ENCODE results near the gene ZNF609.

The ZNF609 gene

DNA sequence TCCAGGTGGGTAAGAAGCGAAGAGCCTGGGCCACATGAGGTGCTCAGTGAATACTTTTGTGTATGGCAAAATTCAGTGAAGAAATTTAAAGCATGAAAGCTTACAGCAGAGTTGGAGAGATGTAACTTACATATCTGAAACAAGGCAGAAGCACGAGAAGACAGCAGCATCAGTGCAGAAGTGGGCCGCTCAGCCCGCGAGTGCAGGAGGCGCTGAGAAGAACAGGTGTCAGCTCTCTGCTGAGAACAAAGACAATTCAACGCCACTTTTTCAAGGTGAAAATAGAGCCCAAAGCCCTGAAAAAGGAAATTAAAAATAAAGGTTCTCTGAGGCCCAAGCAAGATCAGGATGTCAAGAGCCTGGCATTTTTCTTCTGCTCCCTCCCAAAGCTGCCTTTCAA is 256.8 kb downstream of the ZNF609 start:
- no peak overlapping the region for H3K27ac ChIP-seq
- TF ChIP-seq, protein P1, sequence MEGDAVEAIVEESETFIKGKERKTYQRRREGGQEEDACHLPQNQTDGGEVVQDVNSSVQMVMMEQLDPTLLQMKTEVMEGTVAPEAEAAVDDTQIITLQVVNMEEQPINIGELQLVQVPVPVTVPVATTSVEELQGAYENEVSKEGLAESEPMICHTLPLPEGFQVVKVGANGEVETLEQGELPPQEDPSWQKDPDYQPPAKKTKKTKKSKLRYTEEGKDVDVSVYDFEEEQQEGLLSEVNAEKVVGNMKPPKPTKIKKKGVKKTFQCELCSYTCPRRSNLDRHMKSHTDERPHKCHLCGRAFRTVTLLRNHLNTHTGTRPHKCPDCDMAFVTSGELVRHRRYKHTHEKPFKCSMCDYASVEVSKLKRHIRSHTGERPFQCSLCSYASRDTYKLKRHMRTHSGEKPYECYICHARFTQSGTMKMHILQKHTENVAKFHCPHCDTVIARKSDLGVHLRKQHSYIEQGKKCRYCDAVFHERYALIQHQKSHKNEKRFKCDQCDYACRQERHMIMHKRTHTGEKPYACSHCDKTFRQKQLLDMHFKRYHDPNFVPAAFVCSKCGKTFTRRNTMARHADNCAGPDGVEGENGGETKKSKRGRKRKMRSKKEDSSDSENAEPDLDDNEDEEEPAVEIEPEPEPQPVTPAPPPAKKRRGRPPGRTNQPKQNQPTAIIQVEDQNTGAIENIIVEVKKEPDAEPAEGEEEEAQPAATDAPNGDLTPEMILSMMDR (conservative IDR thresholded peaks at IDR 0.05) = no peak

DNA sequence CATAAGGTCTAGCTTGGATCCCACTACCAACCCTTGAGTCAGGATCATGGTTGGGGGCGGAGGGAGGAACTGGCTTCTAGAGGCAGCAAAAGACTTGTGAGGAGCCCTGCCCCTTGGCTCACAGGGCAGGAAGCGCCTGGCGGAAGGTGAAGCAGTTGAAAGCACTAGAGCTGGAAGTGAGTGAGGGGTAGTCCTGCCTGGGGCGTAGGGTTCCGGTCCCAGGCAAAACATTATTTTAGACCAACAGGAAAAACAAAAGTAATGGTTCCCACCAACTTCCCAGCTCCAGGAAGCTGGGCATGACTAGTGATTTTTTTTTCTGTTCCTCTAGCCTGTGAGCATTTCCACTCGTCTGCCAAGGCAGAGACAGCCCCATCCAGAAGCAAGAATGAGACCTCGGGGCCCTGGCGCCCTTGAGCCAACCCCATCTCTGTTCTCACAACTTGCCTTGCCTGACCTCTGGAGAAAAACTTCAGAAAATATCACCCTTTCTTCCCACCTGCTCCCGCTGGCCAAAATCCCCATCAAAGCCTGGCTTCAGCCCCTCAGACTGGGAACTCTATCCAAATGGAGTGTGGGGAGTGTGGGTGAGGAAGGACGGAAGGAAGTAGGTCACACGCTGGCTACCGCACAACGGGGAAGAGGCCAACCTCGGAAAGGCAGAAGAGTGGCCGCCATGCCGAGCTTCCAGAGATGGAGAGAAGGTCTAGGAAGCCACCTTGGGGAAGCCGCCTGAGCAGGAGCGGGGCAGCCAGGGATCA is 257.5 kb downstream of the ZNF609 start:
- TF ChIP-seq, protein P1 (conservative IDR thresholded peaks at IDR 0.05) = no peak
- H3K27ac ChIP-seq = no peak overlapping the region

DNA sequence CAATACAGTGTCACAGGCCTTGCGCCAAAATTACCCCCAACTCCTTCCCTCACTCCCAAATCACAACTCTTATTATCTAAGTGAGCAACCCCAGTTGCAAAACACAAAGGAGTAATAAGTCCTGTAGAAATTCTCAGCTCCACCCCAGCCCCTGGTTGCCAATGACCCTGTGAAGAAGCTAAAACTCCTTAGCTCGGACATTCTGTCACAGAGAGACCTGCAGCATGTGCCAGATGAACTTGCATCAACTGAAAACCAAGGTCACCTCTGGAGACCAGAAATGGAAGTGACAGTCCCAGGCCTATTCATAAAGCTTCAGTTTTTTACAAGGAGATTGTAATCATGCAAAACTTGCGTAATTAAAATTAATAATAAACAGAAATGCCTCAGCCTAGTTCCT is 259.8 kb downstream of the ZNF609 start:
- peak overlapping the region; percentile 40 for H3K27ac ChIP-seq
- TF ChIP-seq, protein P1 (conservative IDR thresholded peaks at IDR 0.05) = no peak

DNA sequence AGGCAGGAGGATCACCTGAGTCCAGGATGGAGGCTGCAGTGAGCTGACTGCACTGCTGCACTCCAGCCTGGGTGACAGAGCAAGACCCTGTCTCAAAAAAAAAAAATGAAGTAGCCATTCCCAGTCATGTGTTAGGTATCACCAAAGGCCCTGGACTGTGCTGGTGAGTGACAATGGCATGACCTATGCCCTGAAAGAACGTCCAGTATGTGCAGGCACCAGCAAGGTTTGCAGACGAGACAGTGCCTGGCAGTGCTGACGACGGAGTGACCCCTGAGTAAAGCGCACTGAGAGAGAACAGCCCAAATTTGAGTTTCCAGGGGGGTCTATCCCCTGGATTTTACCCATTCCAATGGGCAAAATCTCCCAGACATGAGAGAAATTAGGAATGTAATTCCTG is 269.8 kb downstream of the ZNF609 start:
- TF ChIP-seq, protein P1 (conservative IDR thresholded peaks at IDR 0.05) = no peak
- H3K27ac ChIP-seq = no peak overlapping the region

DNA sequence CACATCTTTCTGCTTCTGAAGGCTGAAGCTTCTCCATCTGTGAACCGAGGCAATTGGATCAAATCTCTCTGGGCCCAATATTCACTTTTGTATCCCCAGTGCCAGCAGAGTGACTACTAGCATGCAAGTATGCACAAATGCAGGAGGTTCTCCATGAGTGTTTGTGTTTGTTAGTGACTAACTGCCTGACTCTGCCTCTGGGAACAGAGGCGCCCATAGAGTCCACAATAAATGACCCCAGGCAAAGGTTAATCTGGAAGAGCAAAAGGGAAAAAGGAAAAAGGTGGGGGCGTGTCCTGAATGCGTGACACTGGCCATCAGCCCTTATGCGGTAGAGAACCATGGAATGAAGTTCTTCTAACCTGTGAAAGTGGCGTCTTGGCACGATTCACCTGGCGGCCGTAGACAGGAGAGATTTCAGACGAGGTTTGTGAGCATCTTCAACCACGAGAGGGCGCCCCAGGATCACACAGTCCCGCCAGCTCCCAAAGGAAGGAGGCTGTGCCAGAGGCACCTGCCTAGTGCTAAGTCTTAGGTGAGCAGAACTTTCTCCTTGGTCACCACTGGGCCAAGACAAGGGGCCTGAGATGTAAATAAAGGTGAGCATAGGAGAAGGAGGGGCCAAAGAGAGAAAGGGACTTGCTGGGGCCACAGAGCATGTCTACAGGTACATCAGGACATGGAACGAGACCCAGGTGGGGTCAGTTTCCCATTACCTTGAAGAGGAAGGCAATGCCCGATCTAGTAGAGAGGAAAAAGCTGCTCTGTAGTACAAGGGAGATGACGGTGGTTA is 270.8 kb downstream of the ZNF609 start:
- H3K27ac ChIP-seq = peak overlapping the region; percentile 32; the same call in 1 of the 2 replicates
- TF ChIP-seq, protein P1 (conservative IDR thresholded peaks at IDR 0.05) = peak; percentile 98

DNA sequence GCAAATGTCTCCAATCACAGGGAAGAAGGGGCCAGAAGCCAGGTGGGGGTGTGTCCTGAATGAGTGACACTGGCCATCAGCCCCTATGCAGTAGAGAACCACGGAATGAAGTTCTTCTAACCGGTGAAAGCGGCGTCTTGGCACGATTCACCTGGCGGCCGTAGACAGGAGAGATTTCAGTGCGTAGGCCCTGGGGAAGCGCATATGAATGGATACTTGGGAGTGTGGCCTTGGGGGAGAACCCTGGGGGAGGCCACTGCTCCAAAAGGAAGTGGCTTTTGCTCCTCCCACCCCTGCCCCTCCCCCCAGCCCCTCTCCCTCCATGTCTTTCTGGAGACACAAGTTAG is 271.4 kb downstream of the ZNF609 start:
- TF ChIP-seq, protein P1 (conservative IDR thresholded peaks at IDR 0.05) = no peak
- peak overlapping the region; percentile 32 for H3K27ac ChIP-seq

DNA sequence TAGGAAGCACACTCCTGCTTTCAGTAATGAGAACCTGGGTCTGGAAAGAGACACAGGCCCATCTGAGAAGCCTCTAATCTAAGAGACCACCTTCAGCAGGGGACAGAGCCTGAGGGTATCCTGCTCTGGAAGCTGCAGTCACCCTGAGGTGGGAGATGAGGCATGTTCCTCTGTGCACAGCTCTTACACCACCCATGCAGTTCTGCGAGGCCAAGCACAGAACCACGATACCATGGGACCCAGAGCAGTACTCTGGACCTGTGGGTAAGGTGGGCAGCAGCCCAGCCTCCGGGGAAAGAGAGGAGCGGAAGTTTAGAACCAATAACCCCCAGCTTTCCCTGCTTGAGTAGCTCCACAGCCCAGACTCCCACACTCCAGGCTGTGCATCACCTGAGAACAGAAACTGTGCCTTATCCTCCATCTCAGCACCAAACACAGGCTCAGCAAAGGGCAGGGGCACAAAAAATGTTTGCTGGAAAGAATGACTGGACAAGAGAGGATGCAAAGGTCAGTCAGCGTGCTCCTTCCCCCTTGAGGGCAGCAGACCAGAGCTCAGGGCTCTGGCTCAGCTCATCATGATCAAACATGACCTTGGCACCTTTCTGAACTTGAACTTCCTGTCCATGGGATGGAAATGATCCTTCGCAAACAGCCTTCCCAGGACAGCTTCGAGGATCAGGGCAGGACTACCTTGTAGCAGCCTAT is 271.9 kb downstream of the ZNF609 start:
- TF ChIP-seq, protein P1 (conservative IDR thresholded peaks at IDR 0.05) = no peak
- peak overlapping the region; percentile 32 for H3K27ac ChIP-seq
